ENCODE results near the gene SRSF3. TPM values are rescaled to one million over a fixed set of nuclear protein-coding genes. Genes with fewer than 3 reads are reported as not detected.

SRSF3 gene
- total and polyA plus RNA-seq, 2 experiments from 2014 or later, result 135 to 192 TPM

- peaks cover 15% of the 10 kb centered on the region for H3K79me2 ChIP-seq
- H3K27ac ChIP-seq, result no peak overlapping the region
- H3K9me2 ChIP-seq (replicated peaks; ENCODE audit: insufficient read depth), result no peaks in the 10 kb centered on the region
- H2AFZ ChIP-seq, result no peak overlapping the region
- no peaks in the 10 kb centered on the region for H3K36me3 ChIP-seq (replicated peaks; ENCODE audit: insufficient read depth, low read depth)
- peaks cover 5% of the 10 kb centered on the region for H4K20me1 ChIP-seq (ENCODE audit: insufficient read depth, poor library complexity, severe bottlenecking)
- 65% methylated on average over 1 of the region's 1 CpG for WGBS (ENCODE audit: low lambda C conversion rate, missing lambda C conversion rate)
- no peak overlapping the region for H3K4me3 ChIP-seq
- DNase-seq (ENCODE audit: low spot score), result no peak
- H3K9me3 ChIP-seq (ENCODE audit: low read depth), result no peaks in the 10 kb centered on the region
- no peaks in the 10 kb centered on the region for H3K27me3 ChIP-seq
- no peak overlapping the region for H3K4me2 ChIP-seq
- TF ChIP-seq EZH2phosphoT487 (IDR thresholded peaks at IDR 0.05; ENCODE audit: low read depth, severe bottlenecking, unreplicated experiment) (no peak), EZH2 (IDR thresholded peaks at IDR 0.05; ENCODE audit: borderline replicate concordance) (no peak), CTCF (IDR thresholded peaks at IDR 0.05; ENCODE audit: poor library complexity) (no peak)
- H3K4me1 ChIP-seq (ENCODE audit: insufficient read depth), result peaks cover 9% of the 10 kb centered on the region
Observed at GRCh38 chr6:36550473-36551000, 43.6 kb upstream of the SRSF3 start.

- TF ChIP-seq EZH2 (IDR thresholded peaks at IDR 0.05; ENCODE audit: borderline replicate concordance), result no peak
- no peak for TF ChIP-seq CTCF (IDR thresholded peaks at IDR 0.05; ENCODE audit: poor library complexity)
- TF ChIP-seq EZH2phosphoT487 (IDR thresholded peaks at IDR 0.05; ENCODE audit: low read depth, severe bottlenecking, unreplicated experiment), result no peak
Observed at GRCh38 chr6:36555750-36556252, 38.4 kb upstream of the SRSF3 start.

GRCh38 chr6:36556281-36556680, 37.9 kb upstream of the SRSF3 start:
- H3K4me1 ChIP-seq (ENCODE audit: insufficient read depth), result no peaks in the 10 kb centered on the region
- no peak for DNase-seq (ENCODE audit: low spot score)
- no peak overlapping the region for H3K4me3 ChIP-seq
- H3K27ac ChIP-seq, result no peak overlapping the region
- no peak overlapping the region for H3K4me2 ChIP-seq
- H3K9me3 ChIP-seq (ENCODE audit: low read depth), result no peaks in the 10 kb centered on the region
- H2AFZ ChIP-seq, result no peak overlapping the region
- H3K9me2 ChIP-seq (replicated peaks; ENCODE audit: insufficient read depth), result no peaks in the 10 kb centered on the region
- H3K79me2 ChIP-seq, result no peaks in the 10 kb centered on the region
- no peaks in the 10 kb centered on the region for H4K20me1 ChIP-seq (ENCODE audit: insufficient read depth, poor library complexity, severe bottlenecking)
- no peaks in the 10 kb centered on the region for H3K27me3 ChIP-seq
- H3K36me3 ChIP-seq (replicated peaks; ENCODE audit: insufficient read depth, low read depth), result no peaks in the 10 kb centered on the region
- 92% methylated on average over 5 of the region's 5 CpGs for WGBS (ENCODE audit: low lambda C conversion rate, missing lambda C conversion rate)
- no peak for TF ChIP-seq CTCF (IDR thresholded peaks at IDR 0.05; ENCODE audit: poor library complexity)
- TF ChIP-seq EZH2 (IDR thresholded peaks at IDR 0.05; ENCODE audit: borderline replicate concordance), result no peak
- TF ChIP-seq EZH2phosphoT487 (IDR thresholded peaks at IDR 0.05; ENCODE audit: low read depth, severe bottlenecking, unreplicated experiment), result no peak

More at GRCh38 chr6:36555750-36556252, 38.4 kb upstream of the SRSF3 start:
- WGBS (ENCODE audit: low lambda C conversion rate, missing lambda C conversion rate), result 61% methylated on average over 1 of the region's 1 CpG
- no peak for DNase-seq (ENCODE audit: low spot score)
- Histone ChIP-seq H3K79me2 (no peaks in the 10 kb centered on the region), H3K27ac (no peak overlapping the region), H3K9me2 (replicated peaks; ENCODE audit: insufficient read depth) (no peaks in the 10 kb centered on the region), H3K4me3 (no peak overlapping the region), H3K9me3 (ENCODE audit: low read depth) (no peaks in the 10 kb centered on the region), H3K27me3 (no peaks in the 10 kb centered on the region), H4K20me1 (ENCODE audit: insufficient read depth, poor library complexity, severe bottlenecking) (no peaks in the 10 kb centered on the region), H2AFZ (no peak overlapping the region), H3K4me2 (no peak overlapping the region), H3K4me1 (ENCODE audit: insufficient read depth) (no peaks in the 10 kb centered on the region), H3K36me3 (replicated peaks; ENCODE audit: insufficient read depth, low read depth) (no peaks in the 10 kb centered on the region)

Measured in hepatocyte (in vitro differentiated cells).